GM06990 (cell line): Measurements from ENCODE around the gene FMO4.
"Not testable (repeated sequence)": the region's sequence is repeated elsewhere in the genome, so short reads cannot be mapped to it uniquely, and the experiment has no call there.

ENCODE experiments used
- DNase-seq: peaks from one replicate; pipeline ENCODE4 v3.0.0-alpha.2; 2011; ENCODE audit not compliant: insufficient read length; ENCODE audit errors: extremely low read depth
- H3K27me3 ChIP-seq: replicated peaks from 2 replicates; pipeline ENCODE4 v1.6.0; 2011; ENCODE audit warnings: low read length; ENCODE audit not compliant: control insufficient read depth, insufficient read depth
- H3K36me3 ChIP-seq: 2 replicates; pipeline ENCODE4 v1.5.1; 2011; ENCODE audit warnings: low read length; ENCODE audit not compliant: control insufficient read depth, insufficient read depth
- H3K4me3 ChIP-seq: replicated peaks from 2 replicates; pipeline ENCODE4 v1.5.1; 2011; ENCODE audit warnings: low read depth, mild to moderate bottlenecking, control low read depth, low read length
- CTCF ChIP-seq: IDR thresholded peaks from 2 replicates; pipeline ENCODE4 v1.5.1; 2011; ENCODE audit warnings: low read length, control low read depth, mild to moderate bottlenecking, inconsistent platforms; ENCODE audit not compliant: insufficient read depth, poor library complexity, severe bottlenecking

The FMO4 gene

GRCh38 chr1:171366085-171366484 is 52.1 kb downstream of the FMO4 start:
- TF ChIP-seq CTCF: no peak

DNA sequence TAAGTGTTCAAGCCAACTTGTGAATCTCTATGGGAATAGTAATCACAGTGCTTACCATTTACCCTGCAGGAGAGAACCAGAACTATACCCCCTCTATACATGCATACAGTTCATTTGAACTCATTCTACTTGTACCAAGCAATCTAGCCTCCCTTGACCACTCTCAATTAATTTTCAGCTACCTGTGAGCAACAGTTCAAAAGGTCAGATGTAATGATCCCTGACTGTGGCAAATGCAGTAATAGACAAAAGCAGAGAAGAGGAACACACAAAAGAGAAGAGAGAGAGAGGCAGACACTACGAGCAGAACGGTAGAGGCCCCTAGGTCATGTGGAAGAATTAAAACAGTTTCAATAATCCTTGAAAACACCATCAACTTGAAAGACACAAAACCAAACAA is 52.8 kb downstream of the FMO4 start:
- DNase-seq: no peak
- no peak overlapping the region for H3K4me3 ChIP-seq
- H3K27me3 ChIP-seq: no peaks in the 10 kb centered on the region
- no peak for TF ChIP-seq CTCF
- no peaks in the 10 kb centered on the region for H3K36me3 ChIP-seq

More at GRCh38 chr1:171366085-171366484, 52.1 kb downstream of the FMO4 start:
- no peak overlapping the region for H3K4me3 ChIP-seq
- no peaks in the 10 kb centered on the region for H3K36me3 ChIP-seq
- no peaks in the 10 kb centered on the region for H3K27me3 ChIP-seq
- no peak for DNase-seq

DNA sequence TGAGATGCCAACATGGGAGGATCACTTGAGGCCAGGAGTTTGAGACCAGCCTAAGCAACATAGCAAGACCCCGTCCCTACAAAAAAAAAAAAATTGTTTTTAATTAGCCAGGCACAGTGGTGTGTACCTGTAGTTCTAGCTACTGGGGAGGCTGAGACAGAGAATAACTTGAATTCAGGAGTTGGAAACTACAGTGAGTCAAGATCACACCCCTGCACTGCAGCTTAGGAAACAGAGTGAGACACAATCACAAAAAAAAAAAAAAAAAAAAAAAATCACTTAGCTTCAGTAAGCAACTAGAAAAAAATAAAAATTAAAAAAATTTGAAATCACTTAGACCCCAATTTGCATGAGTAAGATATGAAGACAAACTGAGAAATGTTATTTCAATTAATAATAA is 53.5 kb downstream of the FMO4 start:
- no peak for TF ChIP-seq CTCF

DNA sequence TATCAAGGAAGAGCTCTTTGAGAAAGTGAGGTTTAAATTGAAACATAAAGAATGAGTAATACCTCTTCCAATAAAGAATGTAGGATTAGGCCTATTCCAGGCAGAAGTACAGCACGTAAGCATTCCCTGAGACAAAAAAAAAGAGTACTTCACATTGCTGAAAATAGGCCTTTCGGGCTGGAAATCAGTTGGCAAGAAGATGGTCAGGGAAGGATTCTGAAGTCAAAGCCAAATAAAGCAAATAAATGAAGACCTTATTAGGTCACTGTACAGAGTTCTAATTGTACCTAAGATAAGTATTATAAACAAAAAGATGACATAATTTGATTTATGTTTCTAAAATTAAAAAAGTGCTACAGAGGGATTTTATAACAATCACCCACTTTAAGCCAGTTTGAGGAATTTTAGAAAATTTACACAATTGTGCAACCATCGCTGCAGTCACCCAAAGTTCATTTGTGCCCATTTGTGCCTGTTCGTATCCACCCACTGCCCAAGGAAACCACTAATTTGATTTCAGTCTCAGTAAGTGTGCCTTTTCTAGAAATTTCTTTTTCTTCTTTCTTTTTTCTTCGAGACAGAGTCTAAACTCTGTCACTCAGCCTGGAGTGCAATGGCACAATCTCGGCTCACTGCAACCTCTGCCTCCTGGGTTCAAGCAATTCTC is 58.6 kb downstream of the FMO4 start:
- Histone ChIP-seq H3K36me3 (no peaks in the 10 kb centered on the region), H3K27me3 (no peaks in the 10 kb centered on the region), H3K4me3 (no peak overlapping the region)
- no peak for TF ChIP-seq CTCF
- no peak for DNase-seq

More for the DNA sequence above, 53.5 kb downstream of the FMO4 start:
- H3K4me3 ChIP-seq: no peak overlapping the region
- H3K27me3 ChIP-seq: no peaks in the 10 kb centered on the region
- H3K36me3 ChIP-seq: no peaks in the 10 kb centered on the region
- no peak for DNase-seq

DNA sequence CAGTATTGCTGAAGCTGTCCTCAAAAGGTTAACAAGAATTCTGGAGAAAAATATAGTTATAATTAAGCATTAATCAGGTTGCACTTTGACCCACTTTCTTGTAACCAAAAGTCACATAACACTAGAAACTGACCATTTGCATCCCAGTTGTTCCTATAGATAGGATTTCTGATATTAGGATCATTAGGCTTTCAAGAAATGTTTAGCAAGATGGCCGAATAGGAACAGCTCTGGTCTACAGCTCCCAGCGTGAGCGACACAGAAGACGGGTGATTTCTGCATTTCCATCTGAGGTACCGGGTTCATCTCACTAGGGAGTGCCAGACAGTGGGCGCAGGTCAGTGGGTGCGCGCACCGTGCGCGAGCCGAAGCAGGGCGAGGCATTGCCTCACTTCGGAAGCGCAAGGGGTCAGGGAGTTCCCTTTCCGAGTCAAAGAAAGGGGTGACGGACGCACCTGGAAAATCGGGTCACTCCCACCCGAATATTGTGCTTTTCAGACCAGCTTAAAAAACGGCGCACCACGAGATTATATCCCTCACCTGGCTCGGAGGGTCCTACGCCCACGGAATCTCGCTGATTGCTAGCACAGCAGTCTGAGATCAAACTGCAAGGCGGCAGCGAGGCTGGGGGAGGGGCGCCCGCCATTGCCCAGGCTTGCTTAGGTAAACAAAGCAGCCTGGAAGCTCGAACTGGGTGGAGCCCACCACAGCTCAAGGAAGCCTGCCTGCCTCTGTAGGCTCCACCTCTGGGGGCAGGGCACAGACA is 59.6 kb downstream of the FMO4 start:
- not testable (repeated sequence) for H3K4me3 ChIP-seq, DNase-seq, H3K27me3 ChIP-seq, H3K36me3 ChIP-seq

DNA sequence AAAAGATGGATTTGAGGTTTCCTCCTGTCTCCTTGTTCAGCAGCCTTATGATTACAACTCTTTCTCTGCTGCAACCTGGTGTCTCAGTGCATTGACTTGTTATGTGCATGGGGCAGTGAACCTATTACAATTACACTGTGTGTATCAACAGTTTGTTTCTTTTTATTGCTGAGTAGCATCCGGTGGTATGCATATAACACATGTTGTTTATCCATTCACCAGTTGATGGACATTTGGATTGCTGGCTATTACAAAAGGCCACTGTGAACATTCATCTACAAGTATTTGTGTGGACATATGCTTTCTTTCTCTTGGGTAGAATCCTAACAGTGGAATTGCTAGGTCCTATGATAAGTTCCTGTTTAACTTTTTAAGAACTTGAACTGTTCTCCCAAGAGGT is 65.9 kb downstream of the FMO4 start:
- no peak overlapping the region for H3K4me3 ChIP-seq
- TF ChIP-seq CTCF: no peak
- no peaks in the 10 kb centered on the region for H3K27me3 ChIP-seq
- DNase-seq: no peak
- H3K36me3 ChIP-seq: no peaks in the 10 kb centered on the region
